HG03342 (cell line): ENCODE measurements around the gene INPP5A.
"Not testable (repeated sequence)": the region's sequence is repeated elsewhere in the genome, so short reads cannot be mapped to it uniquely, and the experiment has no call there.

Experiments used
- ATAC-seq: cut with Tn5 transposase; IDR thresholded peaks from one replicate; pipeline ENCODE4 v1.9.1; 2021; ENCODE audit warnings: mild to moderate bottlenecking, moderate library complexity; ENCODE audit not compliant: unreplicated experiment

The INPP5A gene

DNA sequence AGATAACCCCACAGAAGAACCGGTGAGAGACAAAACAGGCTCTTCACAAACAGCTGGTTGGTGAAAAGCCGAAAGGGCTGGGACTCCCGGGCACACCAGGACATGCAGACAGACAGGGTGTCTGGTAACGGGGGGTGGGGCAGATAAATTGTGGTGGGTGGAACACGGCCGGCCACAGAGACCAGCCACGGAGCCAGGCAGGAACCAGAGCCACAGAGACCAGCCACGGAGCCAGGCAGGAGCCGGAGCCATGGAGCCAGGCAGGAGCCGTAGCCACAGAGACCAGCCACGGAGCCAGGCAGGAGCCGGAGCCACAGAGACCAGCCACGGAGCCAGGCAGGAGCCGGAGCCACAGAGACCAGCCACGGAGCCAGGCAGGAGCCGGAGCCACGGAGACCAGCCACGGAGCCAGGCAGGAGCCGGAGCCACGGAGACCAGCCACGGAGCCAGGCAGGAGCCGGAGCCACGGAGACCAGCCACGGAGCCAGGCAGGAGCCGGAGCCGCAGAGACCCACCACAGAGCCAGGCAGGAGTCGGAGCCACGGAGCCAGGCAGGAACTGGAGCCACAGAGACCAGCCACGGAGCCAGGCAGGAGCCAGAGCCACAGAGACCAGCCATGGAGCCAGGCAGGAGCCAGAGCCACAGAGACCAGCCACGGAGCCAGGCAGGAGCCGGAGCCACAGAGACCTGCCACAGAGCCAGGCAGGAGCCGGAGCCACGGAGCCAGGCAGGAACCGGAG, 288.4 kb downstream of the INPP5A start:
- not testable (repeated sequence) for ATAC-seq

DNA sequence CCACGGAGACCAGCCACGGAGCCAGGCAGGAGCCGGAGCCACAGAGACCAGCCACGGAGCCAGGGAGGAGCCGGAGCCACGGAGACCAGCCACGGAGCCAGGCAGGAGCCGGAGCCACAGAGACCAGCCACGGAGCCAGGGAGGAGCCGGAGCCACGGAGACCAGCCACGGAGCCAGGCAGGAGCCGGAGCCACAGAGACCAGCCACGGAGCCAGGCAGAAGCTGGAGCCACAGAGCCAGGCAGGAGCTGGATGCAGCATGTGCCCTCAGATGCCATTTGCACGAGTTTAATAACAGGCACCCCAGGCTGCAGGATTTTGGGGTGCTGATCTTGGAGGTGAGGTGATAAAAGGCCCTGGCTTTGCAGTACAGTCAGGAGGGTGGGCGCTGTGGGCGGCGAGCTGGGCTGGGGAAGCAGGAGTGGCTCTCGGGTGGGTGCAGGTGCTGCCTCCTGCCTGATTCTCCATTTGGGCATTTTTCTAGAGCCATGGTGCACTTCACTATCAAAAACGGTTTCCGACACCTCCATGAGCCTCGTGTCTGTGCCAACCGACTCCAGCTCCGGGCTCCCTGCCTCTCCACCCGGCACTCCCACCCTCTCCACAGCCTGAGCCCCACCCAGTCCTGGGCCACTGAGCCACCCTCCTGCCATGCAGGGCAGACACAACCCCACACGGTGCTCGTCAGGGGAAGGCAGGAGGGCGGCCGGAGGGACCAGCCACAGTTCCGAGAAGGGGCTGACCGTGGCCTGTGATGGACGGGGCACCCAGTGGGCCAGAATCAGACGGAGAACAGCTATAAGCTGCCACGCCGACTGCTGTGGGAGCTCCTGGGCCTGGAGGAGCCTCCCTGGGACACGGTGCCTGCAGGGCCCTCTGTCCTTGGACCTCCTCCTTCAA, 289.2 kb downstream of the INPP5A start:
- ATAC-seq = no peak

DNA sequence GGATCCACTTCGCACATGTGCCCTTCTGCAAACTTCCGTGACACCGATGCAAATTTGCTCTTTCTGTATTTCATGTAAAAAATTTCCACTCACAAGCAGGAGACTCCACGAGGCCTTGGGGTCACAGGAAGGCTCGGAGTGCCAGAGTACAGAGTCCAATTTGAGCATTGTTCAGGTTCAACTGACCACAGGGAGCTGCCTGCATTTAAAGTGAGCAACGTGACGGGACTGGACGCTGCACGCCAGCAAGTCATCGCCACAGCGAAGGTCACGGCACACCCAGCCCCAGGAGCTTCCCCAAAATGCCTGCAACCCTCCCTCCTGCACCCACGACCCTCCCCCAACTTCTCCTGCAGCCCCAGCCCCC, 289.8 kb downstream of the INPP5A start:
- ATAC-seq = no peak

DNA sequence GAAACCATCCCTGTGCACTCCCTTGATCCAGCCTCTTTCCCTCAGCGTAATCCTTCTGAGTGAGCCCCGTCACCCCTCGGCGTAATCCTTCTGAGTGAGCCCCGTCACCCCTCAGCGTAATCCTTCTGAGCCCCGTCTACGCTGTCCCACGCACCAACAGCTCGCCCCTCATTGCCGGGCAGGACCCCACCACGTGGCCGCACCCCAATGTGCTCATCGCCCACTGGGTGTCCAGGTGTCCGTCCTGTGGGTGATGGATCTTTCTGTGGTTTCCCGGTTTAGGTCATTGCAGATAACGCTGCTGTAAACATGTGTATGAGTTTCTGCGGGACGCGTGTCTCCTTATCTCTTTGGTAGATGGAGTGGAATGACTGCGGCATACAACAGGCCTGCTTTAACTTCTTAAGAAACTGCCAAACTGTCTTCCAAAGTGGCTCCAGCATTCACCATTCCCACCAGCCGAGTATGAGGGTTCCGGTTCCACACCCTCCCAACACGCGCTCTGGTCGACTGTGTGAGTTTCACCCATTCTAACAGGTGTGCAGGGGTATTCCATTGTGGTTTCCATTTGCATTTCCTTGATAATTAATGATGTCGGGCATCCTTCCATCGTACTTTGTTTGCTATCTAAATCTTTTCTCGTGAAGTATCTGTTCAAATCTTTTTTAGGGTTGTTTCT, 290.4 kb downstream of the INPP5A start:
- ATAC-seq = no peak

DNA sequence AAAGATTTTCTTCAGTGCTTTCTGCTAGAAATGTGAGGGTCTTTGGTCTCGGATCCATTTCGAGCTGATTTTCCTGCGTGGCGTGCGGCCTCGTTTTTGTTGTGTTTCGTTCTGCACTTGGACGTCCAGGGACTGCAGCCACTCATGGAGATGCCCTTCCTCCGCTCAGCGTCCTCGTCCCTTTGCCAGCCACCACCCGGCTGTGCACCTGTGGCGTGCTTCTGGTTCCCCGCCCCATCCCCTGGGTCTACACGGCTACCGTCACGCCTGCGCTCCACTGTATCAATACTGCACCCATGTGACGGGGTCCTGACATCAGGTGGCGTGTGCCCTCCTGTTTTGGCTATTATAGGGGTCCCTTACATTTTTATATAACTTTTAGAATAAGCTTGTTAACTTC, 291.1 kb downstream of the INPP5A start:
- ATAC-seq = no peak

DNA sequence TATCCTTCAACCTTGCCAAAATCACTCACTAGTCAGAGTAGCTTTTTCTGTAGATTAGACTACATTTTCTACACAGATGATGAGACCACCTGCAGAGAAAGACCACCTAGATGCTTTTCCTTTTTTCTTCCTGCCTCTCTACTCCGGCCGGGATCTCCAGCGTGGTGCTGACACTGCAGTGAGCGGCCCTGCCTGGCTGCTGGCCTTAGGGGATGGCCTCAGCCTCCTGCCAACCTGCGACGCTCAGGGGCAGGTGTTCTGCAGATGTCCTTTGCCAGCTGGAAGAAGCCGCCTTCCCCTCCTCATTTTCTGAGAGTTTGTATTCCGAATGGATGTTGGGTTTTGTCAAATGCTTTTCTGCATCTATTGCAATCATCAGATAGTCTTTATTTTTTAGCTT, 291.8 kb downstream of the INPP5A start:
- ATAC-seq = no peak

DNA sequence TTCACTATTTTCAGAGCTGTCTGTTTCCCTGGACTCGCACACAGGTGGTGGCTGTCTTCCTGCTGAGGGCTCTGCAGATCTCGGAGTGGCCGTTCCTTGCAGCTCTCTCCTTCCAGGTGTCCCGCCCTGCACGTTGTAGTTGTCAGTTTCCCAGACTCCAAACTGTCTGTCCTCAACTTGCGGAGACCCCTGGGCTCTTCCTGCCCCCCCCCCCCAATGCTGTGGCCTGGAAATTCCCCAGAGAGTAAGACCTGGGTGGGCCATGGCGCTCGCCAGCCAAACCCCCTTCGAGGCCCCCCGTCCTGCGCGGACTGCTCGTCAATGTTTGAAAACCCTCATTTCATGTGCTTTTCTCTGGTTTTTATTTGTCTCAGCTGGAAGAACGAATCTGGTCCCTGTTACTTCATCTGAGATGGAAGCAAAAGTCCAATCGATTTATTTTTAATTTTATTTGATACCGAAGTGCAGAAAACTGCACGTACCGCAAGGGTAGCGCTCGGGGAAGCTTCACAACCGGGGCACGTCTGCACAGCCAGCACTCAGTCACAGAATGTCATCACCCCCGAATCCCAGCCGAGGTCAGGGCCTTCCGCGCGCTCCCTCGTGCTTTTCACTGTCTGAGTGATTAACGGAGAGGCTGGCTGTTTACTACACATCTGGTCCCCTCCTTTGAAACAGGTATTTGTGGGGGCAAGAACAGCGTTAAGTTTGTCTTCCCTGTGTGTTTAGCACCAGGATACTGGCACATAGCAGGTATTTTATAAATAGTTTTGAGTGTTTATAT, 294.8 kb downstream of the INPP5A start:
- ATAC-seq = no peak
